GF-D8 (cell line): ENCODE results near the gene USP47.

ENCODE experiments used
- DNase-seq: peaks from one replicate; lab custom pipeline; 2025; lab: John Stamatoyannopoulos, UW

USP47 gene

GRCh38 chr11:11867720-11868119 lies 25.9 kb downstream of the USP47 start:
- DNase-seq, result no peak

GRCh38 chr11:11871991-11872401 lies 30.2 kb downstream of the USP47 start:
- DNase-seq, result no peak

- DNase-seq, result no peak
Observed at GRCh38 chr11:11876458-11876857, 34.7 kb downstream of the USP47 start.

GRCh38 chr11:11880179-11880578 lies 38.4 kb downstream of the USP47 start:
- DNase-seq, result no peak

GRCh38 chr11:11882539-11882938 lies 40.8 kb downstream of the USP47 start:
- no peak for DNase-seq

- DNase-seq, result no peak
Observed at GRCh38 chr11:11884351-11884750, 42.6 kb downstream of the USP47 start.

GRCh38 chr11:11884774-11885481 lies 43.2 kb downstream of the USP47 start:
- no peak for DNase-seq

- DNase-seq, result no peak
Observed at GRCh38 chr11:11894486-11894885, 52.7 kb downstream of the USP47 start.

- DNase-seq, result no peak
Observed at GRCh38 chr11:11895672-11896071, 53.9 kb downstream of the USP47 start.

GRCh38 chr11:11898648-11899047 lies 56.9 kb downstream of the USP47 start:
- no peak for DNase-seq

- no peak for DNase-seq
Observed at GRCh38 chr11:11899401-11899800, 57.6 kb downstream of the USP47 start.

GRCh38 chr11:11901929-11902328 lies 60.2 kb downstream of the USP47 start:
- no peak for DNase-seq

- DNase-seq, result no peak
Observed at GRCh38 chr11:11909727-11910126, 68.0 kb downstream of the USP47 start.

- DNase-seq, result no peak
Observed at GRCh38 chr11:11910541-11910940, 68.8 kb downstream of the USP47 start.

- no peak for DNase-seq
Observed at GRCh38 chr11:11913395-11913794, 71.6 kb downstream of the USP47 start.

GRCh38 chr11:11915625-11916024 lies 73.9 kb downstream of the USP47 start:
- no peak for DNase-seq

GRCh38 chr11:11916981-11917399 lies 75.2 kb downstream of the USP47 start:
- DNase-seq, result no peak

- no peak for DNase-seq
Observed at GRCh38 chr11:11923828-11924227, 82.1 kb downstream of the USP47 start.

- no peak for DNase-seq
Observed at GRCh38 chr11:11929920-11930319, 88.1 kb downstream of the USP47 start.

GRCh38 chr11:11931461-11932055 lies 89.8 kb downstream of the USP47 start:
- DNase-seq, result no peak

GRCh38 chr11:11935536-11935935 lies 93.8 kb downstream of the USP47 start:
- no peak for DNase-seq

- no peak for DNase-seq
Observed at GRCh38 chr11:11937433-11937832, 95.7 kb downstream of the USP47 start.

- no peak for DNase-seq
Observed at GRCh38 chr11:11937957-11938356, 96.2 kb downstream of the USP47 start.

GRCh38 chr11:11940551-11940950 lies 98.8 kb downstream of the USP47 start:
- DNase-seq, result no peak
